ENCODE measurements around the gene DNAJC7. TPM values are rescaled to one million over a fixed set of nuclear protein-coding genes. Genes with fewer than 3 reads are reported as not detected.
A peak's percentile ranks its signal among the peaks of the same experiment; 100 is the strongest.

The DNAJC7 gene
- total and polyA plus RNA-seq, 9 of the 15 experiments (the other 6 are each of a cell fraction or from before 2014, with no cell fraction given), result 85.8 to 262 (median 157) TPM

GRCh38 chr17:41930009-41930832, 87.0 kb downstream of the DNAJC7 start, which contains the start of gene ODAD4 (continued):
- no peak for TF ChIP-seq CHAMP1 (IDR thresholded peaks at IDR 0.05)
- no peak for TF ChIP-seq HMG20A (CRISPR knock-in tag; conservative IDR thresholded peaks at IDR 0.05)
- TF ChIP-seq, protein P1, sequence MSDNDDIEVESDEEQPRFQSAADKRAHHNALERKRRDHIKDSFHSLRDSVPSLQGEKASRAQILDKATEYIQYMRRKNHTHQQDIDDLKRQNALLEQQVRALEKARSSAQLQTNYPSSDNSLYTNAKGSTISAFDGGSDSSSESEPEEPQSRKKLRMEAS (CRISPR knock-in tag; IDR thresholded peaks at IDR 0.05), result 0 out of 2 replicates have a peak, but pooled peaks have one; percentile 43
- TF ChIP-seq MTF1 (CRISPR knock-in tag; IDR thresholded peaks at IDR 0.05; ENCODE audit: borderline replicate concordance), result no peak
- TF ChIP-seq RBM25 (IDR thresholded peaks at IDR 0.05; ENCODE audit: low read depth, low read length, severe bottlenecking), result peak; percentile 76
- no peak for TF ChIP-seq NELFE (IDR thresholded peaks at IDR 0.05; ENCODE audit: insufficient read depth, insufficient read length)
- TF ChIP-seq, protein P2, sequence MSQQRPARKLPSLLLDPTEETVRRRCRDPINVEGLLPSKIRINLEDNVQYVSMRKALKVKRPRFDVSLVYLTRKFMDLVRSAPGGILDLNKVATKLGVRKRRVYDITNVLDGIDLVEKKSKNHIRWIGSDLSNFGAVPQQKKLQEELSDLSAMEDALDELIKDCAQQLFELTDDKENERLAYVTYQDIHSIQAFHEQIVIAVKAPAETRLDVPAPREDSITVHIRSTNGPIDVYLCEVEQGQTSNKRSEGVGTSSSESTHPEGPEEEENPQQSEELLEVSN (IDR thresholded peaks at IDR 0.05; ENCODE audit: borderline replicate concordance in 1 of 2, extremely low read depth in 1 of 2, insufficient read depth in 1 of 2, insufficient read length in 1 of 2, low read depth in 1 of 2, low read length in 1 of 2, poor library complexity in 1 of 2, severe bottlenecking in 1 of 2), result peak; percentile 58 to 79
- no peak for TF ChIP-seq TAF7 (tag; IDR thresholded peaks at IDR 0.05)
- peak; percentile 31 to 85 (median 69) for TF ChIP-seq YY1 (IDR thresholded peaks at IDR 0.05; ENCODE audit: borderline replicate concordance in 1 of 3, control insufficient read depth in 1 of 3, extremely low read depth in 1 of 3, insufficient read depth in 3 of 3, insufficient read length in 1 of 3, insufficient replicate concordance in 2 of 3, low read depth in 1 of 3, low read length in 2 of 3)
- TF ChIP-seq, protein P3, sequence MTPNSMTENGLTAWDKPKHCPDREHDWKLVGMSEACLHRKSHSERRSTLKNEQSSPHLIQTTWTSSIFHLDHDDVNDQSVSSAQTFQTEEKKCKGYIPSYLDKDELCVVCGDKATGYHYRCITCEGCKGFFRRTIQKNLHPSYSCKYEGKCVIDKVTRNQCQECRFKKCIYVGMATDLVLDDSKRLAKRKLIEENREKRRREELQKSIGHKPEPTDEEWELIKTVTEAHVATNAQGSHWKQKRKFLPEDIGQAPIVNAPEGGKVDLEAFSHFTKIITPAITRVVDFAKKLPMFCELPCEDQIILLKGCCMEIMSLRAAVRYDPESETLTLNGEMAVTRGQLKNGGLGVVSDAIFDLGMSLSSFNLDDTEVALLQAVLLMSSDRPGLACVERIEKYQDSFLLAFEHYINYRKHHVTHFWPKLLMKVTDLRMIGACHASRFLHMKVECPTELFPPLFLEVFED (CRISPR knock-in tag; conservative IDR thresholded peaks at IDR 0.05), result no peak
- TF ChIP-seq HDAC3 (IDR thresholded peaks at IDR 0.05; ENCODE audit: borderline replicate concordance, partially characterized antibody), result no peak
- peak; percentile 55 to 66; a peak in 3 of 4 replicates for TF ChIP-seq KDM1A (IDR thresholded peaks at IDR 0.05)
- no peak for TF ChIP-seq ZNF717 (CRISPR knock-in tag; IDR thresholded peaks at IDR 0.05)
- TF ChIP-seq EHMT2 (IDR thresholded peaks at IDR 0.05), result no peak
- no peak for TF ChIP-seq ZKSCAN1 (IDR thresholded peaks at IDR 0.05; ENCODE audit: low read depth, low read length)
- peak; percentile 91 for TF ChIP-seq GABPB1 (CRISPR knock-in tag; IDR thresholded peaks at IDR 0.05)
- TF ChIP-seq STAT5A (IDR thresholded peaks at IDR 0.05; ENCODE audit: borderline replicate concordance, low read length), result no peak
- TF ChIP-seq HNRNPUL1 (IDR thresholded peaks at IDR 0.05; ENCODE audit: low read length), result no peak
- TF ChIP-seq ZNF316 (IDR thresholded peaks at IDR 0.05), result peak; percentile 9; the same call in 1 of the 2 replicates
- TF ChIP-seq NBN (IDR thresholded peaks at IDR 0.05; ENCODE audit: low read depth), result peak; percentile 88
- no peak for TF ChIP-seq HNRNPK (IDR thresholded peaks at IDR 0.05; ENCODE audit: low read depth, low read length, poor library complexity, severe bottlenecking)
- TF ChIP-seq NFIC (IDR thresholded peaks at IDR 0.05), result peak; percentile 84
- no peak for TF ChIP-seq KLF10 (CRISPR knock-in tag; IDR thresholded peaks at IDR 0.05)
